GM21528 (cell line): ENCODE measurements around the gene CLBA1.

Experiments used
- ATAC-seq: cut with Tn5 transposase; IDR thresholded peaks from one replicate; pipeline ENCODE4 v1.9.1; 2021; ENCODE audit warnings: mild to moderate bottlenecking, moderate library complexity; ENCODE audit not compliant: unreplicated experiment, low FRiP score

The CLBA1 gene

GRCh38 chr14:104996483-104996882, 10.9 kb downstream of the CLBA1 start:
- ATAC-seq, result no peak

GRCh38 chr14:104998801-104999200, 13.2 kb downstream of the CLBA1 start:
- no peak for ATAC-seq

GRCh38 chr14:104999361-104999760, 13.8 kb downstream of the CLBA1 start:
- no peak for ATAC-seq

- no peak for ATAC-seq
These were observed 19.8 kb downstream of the CLBA1 start for GRCh38 chr14:105005329-105005928.

GRCh38 chr14:105005929-105006830, 20.6 kb downstream of the CLBA1 start:
- ATAC-seq, result no peak

GRCh38 chr14:105006831-105007592, 21.4 kb downstream of the CLBA1 start:
- ATAC-seq, result no peak

DNA sequence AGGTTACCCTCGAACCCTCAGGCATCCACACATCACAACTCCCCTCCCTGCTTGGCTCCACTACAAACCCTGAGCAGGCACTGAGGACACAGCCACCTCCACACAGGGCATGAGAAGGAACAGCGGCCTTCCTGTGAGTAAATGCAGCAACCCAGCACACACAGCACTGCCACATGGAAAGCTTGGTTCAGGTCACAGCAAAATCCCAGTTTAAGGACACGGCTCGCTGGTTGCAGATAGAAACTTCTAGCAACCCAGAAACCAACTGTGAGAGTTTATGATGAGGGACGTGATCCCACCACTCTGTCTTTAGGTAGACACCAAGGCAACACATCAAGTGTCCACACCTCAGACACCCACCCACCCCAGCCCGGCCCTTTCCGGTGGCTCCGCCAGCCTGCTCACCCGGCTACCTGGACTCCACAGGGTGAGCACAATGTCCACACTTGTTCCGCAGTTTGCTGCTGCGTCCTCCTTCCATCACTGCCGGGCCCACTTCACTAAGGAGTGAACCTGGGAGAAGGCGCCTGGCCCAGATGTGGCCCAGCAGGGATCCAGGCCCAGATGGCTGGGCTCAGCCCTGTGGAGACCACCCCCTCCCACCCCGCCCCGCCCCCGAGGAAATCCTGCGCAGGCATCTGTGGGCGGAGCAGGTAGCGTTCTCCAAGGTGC, 22.1 kb downstream of the CLBA1 start:
- no peak for ATAC-seq

GRCh38 chr14:105010106-105010505, 24.5 kb downstream of the CLBA1 start:
- no peak for ATAC-seq

- no peak for ATAC-seq
These were observed 25.3 kb downstream of the CLBA1 start for GRCh38 chr14:105010891-105011291.

GRCh38 chr14:105011312-105011990, 25.9 kb downstream of the CLBA1 start:
- no peak for ATAC-seq

- ATAC-seq, result no peak
These were observed 26.8 kb downstream of the CLBA1 start for GRCh38 chr14:105012171-105012985.

DNA sequence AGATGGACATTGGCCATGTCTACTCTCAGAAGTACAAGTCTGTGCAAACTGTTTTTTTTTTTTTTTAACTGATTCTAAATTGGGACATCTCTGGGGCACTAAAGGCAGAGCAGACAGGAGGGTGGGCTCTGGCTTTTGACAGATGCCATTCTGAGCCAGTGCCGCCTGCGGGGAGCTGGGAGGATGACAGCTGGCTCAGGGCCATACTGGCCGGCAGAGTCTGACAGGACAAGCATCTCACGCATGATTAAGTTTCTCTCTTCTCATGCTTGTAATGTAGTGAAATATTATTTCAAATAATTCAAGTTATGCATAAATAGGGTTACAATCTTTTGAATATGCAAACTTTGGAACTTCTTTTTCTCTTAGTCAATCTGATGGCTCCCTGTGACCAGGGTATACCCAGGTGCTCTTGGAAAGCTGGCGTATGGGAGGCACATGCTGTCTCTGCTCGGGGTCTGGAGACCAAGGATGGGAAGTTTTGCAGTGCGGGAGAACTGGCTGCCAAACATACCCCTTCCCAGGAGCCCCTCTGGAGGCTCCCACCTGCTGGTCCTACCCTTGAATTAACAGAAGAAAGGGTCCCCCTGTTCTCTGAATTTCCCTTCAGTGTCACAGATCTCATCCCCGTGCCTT, 27.7 kb downstream of the CLBA1 start:
- ATAC-seq, result no peak

GRCh38 chr14:105014032-105014431, 28.4 kb downstream of the CLBA1 start:
- no peak for ATAC-seq

DNA sequence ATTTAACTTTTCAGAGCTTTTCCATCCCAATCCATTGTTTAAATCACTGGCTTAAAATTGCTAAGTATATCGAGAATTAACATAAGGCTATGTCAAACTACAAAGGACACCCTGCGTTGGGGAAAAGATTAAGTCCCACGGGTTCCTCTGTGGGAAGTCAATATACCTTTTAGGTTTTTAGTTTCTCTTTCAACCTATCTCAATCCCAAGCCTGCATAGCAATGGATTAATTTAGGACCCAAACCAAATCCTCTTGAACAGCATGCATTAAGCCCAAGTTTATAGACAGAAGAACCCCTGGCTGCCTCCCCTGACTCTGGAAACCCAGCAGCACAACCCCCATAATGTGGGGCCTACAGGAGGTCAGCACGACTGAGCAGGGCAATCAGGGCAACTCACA, 29.0 kb downstream of the CLBA1 start:
- ATAC-seq, result no peak

DNA sequence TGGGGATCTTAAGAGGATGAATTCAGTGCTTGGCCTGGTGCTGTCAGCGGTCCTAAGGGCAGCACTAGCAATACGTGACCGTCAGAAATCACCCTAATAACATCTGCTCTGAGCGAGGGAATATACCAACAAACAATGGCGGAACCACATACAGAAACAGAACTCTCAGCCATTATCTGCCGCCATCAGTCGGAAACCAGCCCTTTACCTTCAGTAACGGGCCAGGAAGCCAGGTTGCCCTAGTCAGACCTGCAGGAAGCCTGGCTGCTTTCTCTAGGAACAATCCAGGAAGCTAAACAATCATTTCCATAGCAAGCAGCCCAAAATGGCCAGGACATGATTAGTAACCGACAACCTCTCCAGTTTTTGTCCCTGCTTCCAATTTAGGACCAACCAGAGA, 29.7 kb downstream of the CLBA1 start:
- ATAC-seq, result no peak

- ATAC-seq, result no peak
These were observed 30.3 kb downstream of the CLBA1 start for GRCh38 chr14:105015905-105016304.

DNA sequence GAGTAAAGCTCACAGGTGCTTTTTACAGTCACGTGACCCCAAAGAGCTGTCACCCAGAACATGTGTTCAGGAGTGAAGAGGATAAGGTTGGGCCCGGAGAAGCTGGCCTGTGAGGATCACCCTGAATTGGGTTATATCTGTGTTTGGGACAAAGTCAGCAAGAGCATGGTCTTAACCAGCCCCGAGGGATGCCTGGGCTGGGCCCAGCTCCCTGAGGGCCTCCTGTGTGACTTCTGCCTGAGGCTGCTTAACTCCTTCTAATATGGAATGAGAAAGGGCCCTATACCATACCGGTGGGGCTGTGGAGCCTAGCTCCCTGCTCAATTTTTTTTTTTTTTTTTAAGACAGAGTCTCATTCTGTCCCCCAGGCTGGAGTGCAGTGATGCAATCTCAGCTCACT, 32.8 kb downstream of the CLBA1 start:
- ATAC-seq, result no peak

DNA sequence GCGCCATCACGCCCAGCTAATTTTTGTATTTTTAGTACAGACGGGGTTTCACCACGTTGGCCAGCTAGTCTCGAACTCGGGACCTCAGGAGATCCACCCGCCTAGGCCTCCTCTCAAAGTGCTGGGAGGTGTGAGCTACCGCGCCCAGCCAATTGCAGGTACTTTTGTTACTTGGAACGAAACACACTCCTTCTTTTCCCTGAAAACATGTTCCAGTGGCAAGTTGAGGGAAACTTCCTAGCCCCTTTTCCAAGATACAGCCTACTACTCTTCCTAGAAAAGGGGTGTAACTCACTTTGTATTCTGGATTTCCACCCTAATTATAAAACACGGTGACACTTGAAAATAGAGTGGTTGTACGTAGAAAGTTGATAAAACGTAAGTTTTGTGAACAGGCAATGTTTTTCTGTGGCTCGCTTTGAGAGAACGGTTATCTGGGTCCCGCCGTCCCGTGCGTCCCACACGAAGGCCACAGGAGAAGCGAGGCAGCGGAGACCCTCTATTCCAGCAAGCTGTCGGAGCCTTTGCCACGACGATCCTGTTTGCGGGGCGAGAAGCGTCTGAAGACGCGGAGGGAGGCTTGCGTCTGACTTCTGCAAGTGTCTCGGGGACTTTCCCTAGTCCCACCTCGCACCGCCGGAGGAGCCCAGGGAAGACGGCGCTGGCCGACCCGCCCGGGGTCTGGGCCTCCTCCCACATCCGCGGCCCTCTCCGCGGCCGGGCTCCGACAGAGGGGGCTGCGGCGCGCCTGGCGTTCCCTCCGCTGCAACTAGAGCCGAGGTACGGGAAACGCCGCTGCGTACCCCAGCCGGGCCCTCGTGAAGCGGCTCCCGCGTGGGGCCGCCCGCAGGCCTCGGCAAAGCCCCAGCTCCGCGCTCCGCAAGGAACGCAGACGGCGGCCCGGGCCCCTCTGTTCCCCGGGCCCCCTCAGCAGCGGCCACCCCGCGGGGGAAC, 34.5 kb downstream of the CLBA1 start:
- peak; percentile 35 for ATAC-seq
